IMR-90 (cell line): ENCODE measurements around the gene TRPC1.

Experiments used
- MXI1 ChIP-seq: IDR thresholded peaks from 2 replicates; pipeline ENCODE4 v1.6.1; 2012; ENCODE audit warnings: low read depth, mild to moderate bottlenecking, low read length, moderate library complexity, borderline replicate concordance
- POLR2A ChIP-seq: IDR thresholded peaks from 2 replicates; pipeline ENCODE4 v1.6.1; 2012; ENCODE audit warnings: mild to moderate bottlenecking, low read depth, low read length
- RCOR1 ChIP-seq: IDR thresholded peaks from 2 replicates; pipeline ENCODE4 v1.6.1; 2012; ENCODE audit warnings: mild to moderate bottlenecking, low read length, improper control_type of control experiment; ENCODE audit not compliant: insufficient replicate concordance
- TF ChIP-seq, protein P1 (sequence below): conservative IDR thresholded peaks from 2 replicates; pipeline ENCODE4 v1.5.1; 2012; ENCODE audit warnings: mild to moderate bottlenecking, low read depth, low read length, improper control_type of control experiment

DNA sequence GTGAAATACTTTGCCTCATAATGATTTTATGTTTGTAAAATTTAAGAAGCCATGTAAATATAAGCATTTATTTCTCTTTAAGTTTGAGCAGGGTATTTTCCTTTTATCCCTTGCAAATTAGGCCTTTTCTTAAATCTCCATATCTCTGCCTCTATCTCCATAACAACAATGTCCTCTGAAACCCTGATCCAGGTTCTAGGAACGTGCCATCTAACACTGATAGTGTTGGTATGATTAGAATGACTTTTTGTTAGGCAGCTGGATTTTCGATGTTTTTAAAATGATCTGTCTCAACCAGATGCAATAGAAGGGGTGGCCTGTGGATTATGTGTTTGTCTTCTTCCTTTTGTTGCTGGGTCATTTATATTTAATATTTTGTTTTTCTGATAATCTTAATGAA is 77.9 kb downstream of the TRPC1 start:
- TF ChIP-seq, protein P1, sequence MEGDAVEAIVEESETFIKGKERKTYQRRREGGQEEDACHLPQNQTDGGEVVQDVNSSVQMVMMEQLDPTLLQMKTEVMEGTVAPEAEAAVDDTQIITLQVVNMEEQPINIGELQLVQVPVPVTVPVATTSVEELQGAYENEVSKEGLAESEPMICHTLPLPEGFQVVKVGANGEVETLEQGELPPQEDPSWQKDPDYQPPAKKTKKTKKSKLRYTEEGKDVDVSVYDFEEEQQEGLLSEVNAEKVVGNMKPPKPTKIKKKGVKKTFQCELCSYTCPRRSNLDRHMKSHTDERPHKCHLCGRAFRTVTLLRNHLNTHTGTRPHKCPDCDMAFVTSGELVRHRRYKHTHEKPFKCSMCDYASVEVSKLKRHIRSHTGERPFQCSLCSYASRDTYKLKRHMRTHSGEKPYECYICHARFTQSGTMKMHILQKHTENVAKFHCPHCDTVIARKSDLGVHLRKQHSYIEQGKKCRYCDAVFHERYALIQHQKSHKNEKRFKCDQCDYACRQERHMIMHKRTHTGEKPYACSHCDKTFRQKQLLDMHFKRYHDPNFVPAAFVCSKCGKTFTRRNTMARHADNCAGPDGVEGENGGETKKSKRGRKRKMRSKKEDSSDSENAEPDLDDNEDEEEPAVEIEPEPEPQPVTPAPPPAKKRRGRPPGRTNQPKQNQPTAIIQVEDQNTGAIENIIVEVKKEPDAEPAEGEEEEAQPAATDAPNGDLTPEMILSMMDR, result no peak
- TF ChIP-seq RCOR1 (no peak), POLR2A (no peak), MXI1 (no peak)
